Esophagus squamous epithelium (tissue), 5 donors: ENCODE results near the gene TRPV3. TPM values are rescaled to one million over a fixed set of nuclear protein-coding genes. Genes with fewer than 3 reads are reported as not detected.
A peak's percentile ranks its signal among the peaks of the same experiment; 100 is the strongest.
"Not testable (repeated sequence)": the region's sequence is repeated elsewhere in the genome, so short reads cannot be mapped to it uniquely, and the experiment has no call there.

Source experiments
- DNase-seq: peaks from one replicate; lab custom pipeline; 2025; lab: John Stamatoyannopoulos, UW
- H3K27ac ChIP-seq, 4 donors: fragments of 200-600 bp; sonication (generic); one replicate each; pipeline ENCODE4 v1.5.1; 2016 to 2019; ENCODE audit warnings: mild to moderate bottlenecking in 1 of 4
- H3K27me3 ChIP-seq, 4 donors: fragments of 200-600 bp; sonication (generic); 1 replicate in 3 of 4; 2 replicates in 1 of 4; pipeline versions ENCODE4 v1.5.1 to v1.6.0; 2017 to 2021; ENCODE audit warnings: antibody characterized with exemption in 1 of 4
- H3K36me3 ChIP-seq, 3 donors: fragments of 200-600 bp; sonication (generic); one replicate each; pipeline ENCODE4 v1.5.1; 2016 to 2019
- H3K4me1 ChIP-seq, 3 donors: fragments of 200-600 bp; sonication (generic); one replicate each; pipeline ENCODE4 v1.5.1; 2017 to 2019
- H3K4me3 ChIP-seq, 4 donors: fragments of 200-600 bp; sonication (generic); 1 replicate in 3 of 4; 2 replicates in 1 of 4; pipeline ENCODE4 v1.5.1; 2016 to 2019; ENCODE audit warnings: mild to moderate bottlenecking in 2 of 4, moderate library complexity in 1 of 4
- H3K9me3 ChIP-seq, 3 donors: fragments of 200-600 bp; sonication (generic); one replicate each; pipeline ENCODE4 v1.5.1; 2016 to 2019
- CTCF ChIP-seq, 6 experiments: fragments of 450-650 bp in 4 of 6; fragments of 200-600 bp in 2 of 6; sonication (generic) in 2 of 6; IDR thresholded peaks; one replicate each; pipeline ENCODE4 v1.5.1; 2016 to 2019; ENCODE audit warnings: antibody characterized with exemption in 6 of 6, mild to moderate bottlenecking in 4 of 6, moderate library complexity in 4 of 6
- POLR2A ChIP-seq, 4 donors: fragments of 450-650 bp; IDR thresholded peaks; one replicate each; pipeline ENCODE4 v1.6.1; 2017; ENCODE audit warnings: antibody characterized with exemption in 4 of 4, mild to moderate bottlenecking in 4 of 4, moderate library complexity in 3 of 4
- WGBS, 2 donors: methylation state at CpG; one replicate each; pipeline ENCODE4 v1.1.5; 2018; 5-methylcytosine and 5-hydroxymethylcytosine counted together
- intact Hi-C: fragments of 100-400 bp; cut with DNase I; formaldehyde crosslinking; loops from one replicate; pipeline ENCODE4 v1.15.0; 2022
- total RNA-seq, 4 donors: library from RNA; depleted of rRNA; stranded (reverse); fragments of >200 nt; gene quantifications; one replicate each; pipeline ENCODE4 v1.1.0, GENCODE V29; 2016
- donor health status: DM: yes; HTN: yes; CAD: no.

Gene TRPV3
- total RNA-seq, 4 donors from 2014 or later = 0.76 to 1.8 (median 0.99) TPM; not detected in 1

- no peak for DNase-seq
- WGBS, 2 donors = 31 to 34% methylated on average over 3 of the region's 3 CpGs
- no peaks in the 10 kb centered on the region for H3K36me3 ChIP-seq
- intact Hi-C loops = no loop called here
- H3K27ac ChIP-seq = peak overlapping the region in 2 of 4 donors; percentile 60 to 62
- no peak overlapping the region for H3K4me3 ChIP-seq
- no peak for TF ChIP-seq CTCF (IDR thresholded peaks at IDR 0.05)
- no peak for TF ChIP-seq POLR2A (IDR thresholded peaks at IDR 0.05)
- H3K4me1 ChIP-seq = peaks cover 0 to 32% (median 0%) of the 10 kb centered on the region in 3 donors
- H3K27me3 ChIP-seq = no peaks in the 10 kb centered on the region
- no peaks in the 10 kb centered on the region for H3K9me3 ChIP-seq
These were observed 83.4 kb downstream of the TRPV3 start for GRCh38 chr17:3474212-3474611.

- DNase-seq = no peak
- intact Hi-C loops = no loop called here
- no peaks in the 10 kb centered on the region for H3K9me3 ChIP-seq
- H3K4me1 ChIP-seq = peaks cover 0 to 26% (median 0%) of the 10 kb centered on the region in 3 donors
- WGBS, 2 donors = 87 to 91% methylated on average over 11 of the region's 21 CpGs
- H3K27me3 ChIP-seq = no peaks in the 10 kb centered on the region
- no peak overlapping the region for H3K27ac ChIP-seq
- no peak overlapping the region for H3K4me3 ChIP-seq
- no peaks in the 10 kb centered on the region for H3K36me3 ChIP-seq
- TF ChIP-seq CTCF (IDR thresholded peaks at IDR 0.05) (no peak), POLR2A (IDR thresholded peaks at IDR 0.05) (no peak)
These were observed 85.5 kb downstream of the TRPV3 start for GRCh38 chr17:3472137-3472536.

GRCh38 chr17:3471599-3471998, 86.0 kb downstream of the TRPV3 start, which contains the start of gene SPATA22:
SPATA22 (minus strand) TSS chr17:3471819; CDS start chr17:3469325, 2,494 bp downstream.
- no peaks in the 10 kb centered on the region for H3K9me3 ChIP-seq
- no peak within 1 kb of the TSS for H3K4me3 ChIP-seq
- H3K27ac ChIP-seq = no peak within 1 kb of the TSS
- no peak for DNase-seq
- TF ChIP-seq CTCF (IDR thresholded peaks at IDR 0.05) (no peak), POLR2A (IDR thresholded peaks at IDR 0.05) (no peak)
- WGBS, 2 donors = 71% methylated on average over 14 of the region's 38 CpGs; no CpG with 5 or more reads in 1 of the 2 donors
- intact Hi-C loops = no loop called here
- no peaks in the 10 kb centered on the region for H3K36me3 ChIP-seq
- no peaks in the 10 kb centered on the region for H3K27me3 ChIP-seq
- H3K4me1 ChIP-seq = peaks cover 0 to 21% (median 0%) of the 10 kb centered on the region in 3 donors

- no peak overlapping the region for H3K4me3 ChIP-seq
- WGBS, 2 donors = 60 to 63% methylated on average over 5 of the region's 5 CpGs
- intact Hi-C loops = no loop called here
- H3K9me3 ChIP-seq = no peaks in the 10 kb centered on the region
- H3K27me3 ChIP-seq = no peaks in the 10 kb centered on the region
- H3K4me1 ChIP-seq = peaks cover 0 to 9% (median 0%) of the 10 kb centered on the region in 3 donors
- no peak for DNase-seq
- H3K27ac ChIP-seq = no peak overlapping the region
- TF ChIP-seq CTCF (IDR thresholded peaks at IDR 0.05) = no peak
- TF ChIP-seq POLR2A (IDR thresholded peaks at IDR 0.05) = no peak
- H3K36me3 ChIP-seq = no peaks in the 10 kb centered on the region
These were observed 88.1 kb downstream of the TRPV3 start for GRCh38 chr17:3469529-3469928.

GRCh38 chr17:3466355-3466754, 91.3 kb downstream of the TRPV3 start:
- intact Hi-C loops, H3K36me3 ChIP-seq: not testable (repeated sequence)
- WGBS, 2 donors = 58 to 74% methylated on average over 1 of the region's 1 CpG

More at GRCh38 chr17:3466355-3466754, 91.3 kb downstream of the TRPV3 start:
- H3K27me3 ChIP-seq, H3K4me1 ChIP-seq, H3K9me3 ChIP-seq, H3K27ac ChIP-seq, H3K4me3 ChIP-seq, DNase-seq: not testable (repeated sequence)

Other genes starting within 250 kb of the TRPV3 start
- not detected for gene OR3A2, start 171.5 kb downstream of the TRPV3 start, total RNA-seq
- not detected for gene OR1E1, start 159.4 kb downstream of the TRPV3 start, total RNA-seq
- gene OR3A3, start 146.4 kb downstream of the TRPV3 start, total RNA-seq = not detected
- gene OR1E2, start 124.0 kb downstream of the TRPV3 start, total RNA-seq = not detected
- gene SPATA22, start 86.0 kb downstream of the TRPV3 start, total RNA-seq = under 1 TPM in 1 of 4 donors, not detected in 3; 0.41 TPM
- gene ASPA, start 81.8 kb downstream of the TRPV3 start, total RNA-seq = under 1 TPM in 3 of 4 donors, not detected in 1; 0.22 to 0.76 (median 0.23) TPM
- gene TRPV1, start 51.6 kb upstream of the TRPV3 start, total RNA-seq = 1 to 10 TPM; 1.4 to 3.4 (median 1.8) TPM
- 10 to 100 TPM; 10.8 to 16.8 (median 14.3) TPM for gene SHPK, start 78.4 kb upstream of the TRPV3 start, total RNA-seq
- 10 to 100 TPM in 2 of 4 donors, 1 to 10 TPM in 2; 5.9 to 14.3 (median 9.8) TPM for gene CTNS, start 78.9 kb upstream of the TRPV3 start, total RNA-seq
- gene TAX1BP3, start 110.8 kb upstream of the TRPV3 start, total RNA-seq = 100 to 1,000 TPM; 185 to 371 (median 293) TPM
- gene EMC6, start 111.0 kb upstream of the TRPV3 start, total RNA-seq = 10 to 100 TPM; 14.5 to 26.3 (median 19.0) TPM
- gene P2RX5, start 138.3 kb upstream of the TRPV3 start, total RNA-seq = 1 to 10 TPM in 1 of 4 donors, under 1 TPM in 2, not detected in 1; 0.38 to 1.1 (median 0.97) TPM
- gene HASPIN, start 166.1 kb upstream of the TRPV3 start, total RNA-seq = 1 to 10 TPM; 1.4 to 5.4 (median 3.0) TPM
- 10 to 100 TPM in 3 of 4 donors, 1 to 10 TPM in 1; 5.7 to 40.5 (median 26.9) TPM for gene ITGAE, start 243.4 kb upstream of the TRPV3 start, total RNA-seq